GM19455 (cell line): ENCODE measurements around the gene PUM2.

Source experiments
- ATAC-seq: cut with Tn5 transposase; IDR thresholded peaks from one replicate; pipeline ENCODE4 v1.9.1; 2021; ENCODE audit not compliant: unreplicated experiment

Gene PUM2

DNA sequence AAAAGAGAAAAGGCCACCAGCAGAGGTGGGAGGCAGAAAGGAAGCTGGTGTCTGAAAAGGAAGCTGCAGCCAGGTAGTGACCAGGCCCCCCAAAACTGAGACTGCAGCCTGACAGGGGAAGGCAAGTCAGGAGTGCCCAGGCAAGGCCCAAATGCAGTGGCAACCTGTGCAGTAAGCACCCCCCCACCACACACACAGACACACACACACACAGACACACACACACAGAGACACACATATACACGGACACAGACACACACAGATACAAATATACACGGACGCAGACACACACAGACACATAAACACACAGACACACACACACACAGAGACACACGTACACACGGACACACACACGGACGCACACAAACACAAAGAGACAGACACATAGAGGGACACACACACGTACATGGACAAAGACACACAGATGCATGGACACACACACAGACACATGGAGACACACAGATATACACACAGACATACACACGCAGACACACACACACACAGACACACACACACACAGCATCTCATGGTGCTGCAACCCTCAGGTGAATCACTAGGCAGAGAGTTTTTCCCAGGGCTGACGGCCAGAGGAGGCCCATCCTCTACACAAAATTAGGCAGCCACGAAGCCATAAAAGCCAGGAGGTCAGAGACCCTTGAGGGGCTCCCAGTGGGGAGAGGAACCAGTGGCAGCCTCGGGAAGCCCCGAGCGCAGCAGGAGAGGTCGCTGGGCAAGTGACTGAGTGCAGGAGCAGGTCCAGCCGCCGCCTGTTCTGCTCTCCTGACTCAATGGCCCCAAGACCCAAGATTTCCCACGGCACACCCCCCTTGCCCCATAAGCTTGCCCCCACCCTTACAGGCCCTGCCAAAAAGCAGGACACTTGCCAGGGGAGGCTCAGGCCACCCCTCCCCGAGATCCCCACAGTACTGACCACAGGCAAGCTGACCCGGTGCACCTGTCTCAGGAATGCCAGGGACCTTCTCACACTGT lies 132.0 kb downstream of the PUM2 start:
- no peak for ATAC-seq

DNA sequence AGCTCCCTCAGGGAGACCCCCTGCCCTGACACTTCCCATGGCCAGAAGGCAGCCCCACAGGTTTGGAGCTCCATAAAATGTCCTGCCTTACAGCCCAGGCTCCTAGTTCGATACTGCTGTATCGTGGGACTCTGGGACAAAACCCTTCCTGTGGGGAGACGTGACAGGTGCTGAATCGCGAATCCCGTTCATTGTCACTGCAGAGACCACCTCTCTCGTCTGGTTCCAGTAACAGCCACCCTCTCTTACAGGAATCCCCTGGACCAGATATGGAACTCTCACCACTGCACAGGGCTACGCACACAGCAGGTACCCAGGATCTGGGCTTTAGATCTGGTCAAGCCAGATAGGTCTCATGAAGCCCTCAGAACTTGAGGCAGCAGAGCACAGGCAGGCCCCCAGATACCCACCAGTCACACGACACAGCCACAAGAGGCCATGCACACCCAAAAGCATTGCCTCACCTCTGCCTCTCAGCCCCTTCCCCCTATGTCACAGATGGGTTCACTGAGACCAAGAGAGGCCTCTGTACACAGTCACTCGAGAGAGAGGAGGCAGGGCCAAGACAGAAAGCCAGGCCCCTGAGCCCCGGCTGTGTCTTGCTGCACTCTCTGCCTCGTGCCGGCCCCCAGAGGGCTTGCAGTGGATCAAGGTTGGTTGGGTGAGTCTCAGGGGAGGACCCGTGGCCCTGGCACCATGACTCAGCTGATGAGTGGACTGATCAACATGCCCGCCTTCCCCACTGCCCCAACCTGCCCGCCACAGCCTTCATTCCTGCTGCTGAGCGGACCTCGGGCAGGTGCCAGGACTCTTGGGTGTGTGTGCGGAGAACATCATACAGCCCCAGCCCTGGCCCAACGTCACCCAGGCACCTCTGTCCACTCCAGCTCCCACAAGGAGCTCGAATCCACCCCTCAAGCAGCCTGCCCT lies 133.3 kb downstream of the PUM2 start:
- no peak for ATAC-seq

DNA sequence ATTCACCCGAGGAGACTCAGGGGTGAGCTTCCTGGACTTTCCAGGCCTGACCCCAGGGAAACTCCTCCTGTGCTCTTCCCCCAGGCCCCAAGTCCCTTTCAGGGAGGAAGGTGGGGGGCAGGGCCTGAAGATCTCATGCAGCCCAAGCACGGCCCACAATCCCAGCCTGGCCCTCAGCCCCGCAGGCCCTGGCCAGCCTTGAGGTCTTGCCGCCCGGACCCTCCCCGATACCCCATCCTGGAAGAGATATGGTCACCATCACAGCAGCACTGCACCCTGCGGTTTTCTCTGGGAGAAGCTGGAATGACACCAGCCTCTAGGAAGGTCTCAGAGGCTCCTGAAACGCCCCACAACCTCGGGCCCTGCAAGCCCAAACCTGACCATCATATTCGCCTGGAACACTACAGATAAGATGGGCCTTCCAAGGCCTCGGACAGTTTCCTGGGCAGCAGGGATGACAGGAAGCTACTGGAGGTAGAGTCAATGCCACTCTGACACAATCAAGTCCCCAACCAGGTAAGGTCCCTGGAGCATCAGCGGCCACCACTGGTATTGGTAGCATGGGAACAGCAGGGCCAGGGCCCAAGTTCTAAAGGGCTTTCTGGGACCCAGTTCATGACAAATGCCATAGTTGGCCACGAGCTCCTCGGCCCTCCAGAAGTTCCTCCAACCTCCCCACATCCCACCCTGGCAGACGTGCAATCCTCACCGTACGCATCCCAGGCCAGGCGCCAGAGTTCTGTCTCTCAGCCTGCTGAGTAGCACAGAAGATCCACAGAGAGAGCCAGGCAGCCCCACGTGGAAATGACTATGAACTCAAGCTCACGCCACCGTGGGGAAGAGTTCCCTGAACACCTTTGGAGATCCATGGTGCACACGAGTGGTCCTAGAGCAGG lies 134.3 kb downstream of the PUM2 start:
- no peak for ATAC-seq

DNA sequence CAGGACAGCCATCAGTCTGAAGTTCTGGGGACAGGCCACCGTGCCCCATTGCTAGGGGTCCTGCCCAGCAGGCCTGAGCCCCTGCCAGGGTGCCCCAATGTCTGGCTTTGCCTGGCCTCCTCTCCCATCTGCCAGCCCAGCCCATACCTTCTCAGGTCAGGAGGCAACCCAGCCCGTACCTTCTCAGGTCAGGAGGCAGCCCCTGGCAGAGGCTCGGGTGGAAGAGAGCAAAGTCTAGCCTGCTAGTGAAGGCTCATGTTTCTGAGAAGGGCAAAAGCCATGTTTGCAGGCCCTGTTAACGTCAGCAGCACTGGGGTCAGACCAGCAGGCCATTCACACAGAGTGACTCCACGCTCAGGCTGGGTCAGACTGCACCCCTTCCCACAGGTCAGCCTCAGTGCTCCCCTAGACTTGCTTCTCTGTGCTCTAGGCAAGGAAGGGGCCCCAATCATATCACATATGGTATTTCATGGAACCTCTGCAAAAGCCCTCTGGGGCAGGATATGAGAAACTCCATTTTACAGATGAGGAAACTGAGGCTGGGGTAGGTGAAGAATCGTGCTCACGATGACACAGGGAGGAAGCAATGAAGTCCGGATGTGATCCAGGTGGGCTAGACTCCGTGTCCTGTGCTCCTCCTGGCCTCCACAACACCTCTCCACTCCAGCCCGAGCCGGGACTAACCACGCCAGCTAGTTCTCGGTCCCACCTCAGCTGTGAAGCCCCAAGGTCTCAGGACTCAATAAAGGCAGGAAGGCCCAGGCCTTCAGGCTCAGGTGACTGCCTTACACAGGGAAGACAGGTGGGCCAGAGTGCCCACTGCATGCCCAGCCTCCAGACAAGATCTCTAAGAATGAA lies 135.2 kb downstream of the PUM2 start:
- ATAC-seq: no peak

DNA sequence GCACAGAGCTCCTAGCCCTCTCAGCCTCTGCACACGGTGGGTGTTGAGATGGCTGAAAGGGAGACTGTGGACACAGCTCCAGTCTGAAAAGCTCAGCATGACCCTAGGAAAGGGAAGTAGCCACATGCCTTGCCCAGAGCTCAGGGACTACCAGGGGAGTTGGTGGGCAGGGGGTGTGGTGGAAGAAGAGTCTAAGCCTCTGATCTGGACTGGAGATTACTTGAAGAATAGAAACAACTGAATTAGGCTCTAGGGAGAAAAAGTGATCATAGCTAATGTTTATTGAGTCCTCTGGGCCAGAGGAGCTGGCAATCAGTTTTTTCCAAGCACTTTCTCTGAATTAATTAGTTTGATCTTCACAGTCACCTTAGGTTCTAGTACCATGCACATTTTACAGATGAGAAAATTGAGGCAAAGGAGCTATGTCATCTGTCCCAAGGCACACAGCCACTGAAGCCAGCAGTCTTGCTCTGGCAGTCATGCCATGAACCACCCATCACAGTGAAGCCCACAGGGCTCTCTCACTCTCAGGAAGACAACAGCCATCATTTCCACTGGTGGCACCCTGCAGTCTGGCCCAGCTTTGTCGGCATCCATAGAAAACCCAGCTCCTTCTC lies 136.0 kb downstream of the PUM2 start:
- ATAC-seq: no peak

DNA sequence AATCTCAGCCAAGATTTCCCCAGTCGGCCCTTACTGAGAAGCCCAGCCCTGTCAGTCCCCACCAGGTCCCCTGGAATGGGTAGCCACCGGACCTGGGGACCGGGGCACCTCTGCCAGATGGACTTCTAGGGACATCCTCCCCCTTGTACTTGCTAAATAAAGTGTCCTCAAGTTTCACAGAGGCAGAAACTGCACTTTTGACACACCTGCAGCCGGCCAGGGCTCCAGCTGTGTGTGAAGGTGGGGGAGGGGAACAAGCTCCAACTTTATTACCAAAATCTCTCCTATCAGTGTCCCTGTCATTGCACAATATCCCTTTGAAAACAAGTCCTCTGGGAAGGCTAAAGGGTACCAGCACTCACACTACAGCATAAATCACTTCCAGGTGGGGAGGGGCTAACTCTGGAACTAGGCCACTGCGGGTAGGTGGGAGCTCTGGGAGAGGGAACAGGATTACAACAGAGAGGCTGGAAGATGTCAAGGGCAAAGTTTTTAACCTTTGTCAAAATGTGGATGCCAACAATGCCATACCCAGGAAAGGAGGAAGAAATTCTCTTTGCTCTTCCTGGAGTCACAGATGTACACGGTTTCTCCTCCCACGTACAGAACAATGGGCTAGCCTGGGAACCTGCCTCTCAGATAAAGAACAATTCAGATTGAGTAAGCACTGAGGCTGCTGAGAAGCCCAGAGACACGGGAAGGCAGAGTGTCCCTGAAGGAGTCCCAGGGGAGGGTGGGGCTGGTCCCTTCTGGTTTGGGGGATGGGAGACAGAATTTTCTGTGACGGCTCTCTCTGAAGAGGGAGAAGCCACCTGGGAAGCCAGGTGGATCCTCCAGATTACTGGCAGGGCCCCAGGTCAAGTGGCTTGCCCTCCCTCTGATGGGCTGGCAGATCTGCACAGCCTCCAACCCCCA lies 136.7 kb downstream of the PUM2 start:
- ATAC-seq: no peak

DNA sequence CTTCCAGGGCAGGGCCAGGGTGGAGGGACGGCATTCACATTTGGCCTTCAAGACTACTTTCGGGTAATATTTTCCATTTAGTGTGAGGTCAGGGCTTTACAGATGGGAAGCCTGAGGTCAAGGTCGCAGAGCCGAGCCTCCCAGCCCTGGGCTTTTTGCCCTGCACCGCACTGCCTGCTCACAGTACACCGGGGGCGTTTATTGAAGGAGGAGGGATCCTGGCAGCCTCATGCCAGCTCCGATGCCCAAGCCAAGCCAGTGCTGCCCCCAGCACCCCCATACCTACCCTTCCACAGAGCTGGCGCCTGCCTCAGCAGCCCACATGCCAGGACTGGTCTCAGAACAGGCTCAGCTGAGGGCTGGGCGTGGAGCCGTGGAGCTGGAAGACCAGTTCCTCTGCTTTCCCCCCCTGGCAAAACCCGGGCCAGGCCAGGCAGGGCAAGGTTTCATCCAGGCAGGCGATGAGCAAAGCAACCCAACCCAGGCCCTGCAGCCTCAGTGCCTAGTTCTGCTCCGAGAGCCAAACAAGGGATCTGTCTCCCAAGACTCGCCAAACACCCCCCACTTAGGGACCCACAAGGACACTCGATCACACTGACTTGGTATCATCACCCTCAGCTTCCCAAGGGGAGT lies 137.7 kb downstream of the PUM2 start:
- no peak for ATAC-seq

DNA sequence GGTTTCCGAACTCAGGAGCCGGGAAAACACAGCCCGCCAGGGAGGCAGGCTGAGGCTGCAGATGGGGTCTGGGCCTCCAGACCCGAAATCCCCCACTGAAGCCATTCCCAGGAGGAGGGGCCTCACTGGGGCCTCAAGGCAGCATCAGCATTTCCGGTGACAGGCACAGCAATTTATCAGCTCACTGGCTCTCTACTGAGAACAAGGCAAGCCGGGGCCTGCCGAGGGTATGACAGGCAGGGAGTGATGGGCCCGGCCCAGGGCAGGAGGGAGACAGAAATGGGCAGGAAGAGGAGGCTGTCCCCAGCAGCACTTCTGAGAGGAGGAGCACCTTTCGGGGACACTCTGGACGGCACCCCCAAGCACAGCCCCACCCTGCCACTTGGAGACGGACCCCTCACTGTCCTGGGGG lies 138.2 kb downstream of the PUM2 start:
- ATAC-seq: no peak

DNA sequence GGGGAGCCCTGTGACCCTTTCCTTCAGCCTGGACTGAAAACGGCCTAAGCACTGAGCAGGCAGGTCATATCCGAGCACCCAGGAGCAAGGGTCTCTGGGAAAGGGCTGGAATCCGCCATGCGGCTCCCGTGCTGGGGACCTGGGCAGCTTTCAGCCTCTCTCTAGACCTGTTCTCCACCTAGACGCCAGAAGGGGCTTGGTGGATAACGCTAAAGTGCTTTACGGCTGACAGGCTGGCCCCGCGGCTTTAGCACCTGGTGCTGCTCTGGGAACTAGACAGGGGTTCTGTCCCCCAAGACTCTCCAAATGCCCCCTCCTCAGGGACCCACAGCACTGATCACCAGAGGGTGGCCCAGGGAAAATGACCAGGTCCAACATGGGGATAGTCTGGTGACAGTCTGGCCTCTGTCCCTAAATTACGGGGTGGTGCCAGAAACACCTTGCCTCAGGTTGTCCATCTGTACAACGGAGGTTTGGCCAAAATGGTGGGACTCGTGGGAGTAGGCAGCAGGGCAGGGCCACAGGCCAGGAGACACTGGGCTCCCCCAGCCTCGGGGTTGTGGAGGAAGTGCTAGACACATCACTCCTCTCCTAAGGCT lies 138.7 kb downstream of the PUM2 start:
- ATAC-seq: no peak

DNA sequence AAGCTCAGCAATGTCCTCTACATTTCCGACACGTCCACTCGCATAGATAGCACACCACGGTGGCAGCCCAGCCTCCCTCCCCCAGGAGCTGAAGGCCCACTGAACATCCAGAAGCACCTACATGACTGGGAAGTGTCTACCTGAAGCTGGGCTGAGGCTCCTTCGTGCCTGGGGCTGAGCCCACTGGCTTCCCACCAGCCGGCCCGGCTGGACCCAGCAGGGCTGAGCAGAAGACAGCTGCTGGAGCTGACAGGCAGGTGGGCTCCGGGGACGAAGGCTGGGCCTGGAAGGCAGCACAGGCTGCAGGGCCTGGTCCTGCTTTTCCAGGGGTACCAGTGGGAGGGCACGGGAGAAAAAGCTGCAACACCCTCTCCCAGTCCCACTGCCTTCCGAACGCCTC lies 139.2 kb downstream of the PUM2 start:
- ATAC-seq: no peak

DNA sequence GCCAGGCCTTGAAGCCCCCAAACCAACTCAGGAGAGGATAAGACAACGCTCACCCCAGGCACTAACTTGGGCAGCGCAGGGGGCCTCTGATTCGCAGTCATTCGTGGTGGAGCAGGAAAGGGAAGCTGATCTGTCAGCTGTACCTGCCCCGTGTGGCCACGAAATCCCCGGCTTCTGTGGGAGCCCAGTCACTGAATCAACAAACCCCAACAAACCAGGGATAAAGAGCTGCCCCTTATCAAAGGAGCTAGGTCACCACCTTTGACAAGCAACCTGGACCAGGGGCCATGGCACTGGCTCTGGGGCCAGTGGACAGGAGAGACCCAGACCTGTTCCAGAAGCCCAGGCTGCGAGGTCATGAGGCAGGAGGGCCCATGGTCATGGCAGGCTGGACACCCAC lies 140.2 kb downstream of the PUM2 start:
- ATAC-seq: no peak

DNA sequence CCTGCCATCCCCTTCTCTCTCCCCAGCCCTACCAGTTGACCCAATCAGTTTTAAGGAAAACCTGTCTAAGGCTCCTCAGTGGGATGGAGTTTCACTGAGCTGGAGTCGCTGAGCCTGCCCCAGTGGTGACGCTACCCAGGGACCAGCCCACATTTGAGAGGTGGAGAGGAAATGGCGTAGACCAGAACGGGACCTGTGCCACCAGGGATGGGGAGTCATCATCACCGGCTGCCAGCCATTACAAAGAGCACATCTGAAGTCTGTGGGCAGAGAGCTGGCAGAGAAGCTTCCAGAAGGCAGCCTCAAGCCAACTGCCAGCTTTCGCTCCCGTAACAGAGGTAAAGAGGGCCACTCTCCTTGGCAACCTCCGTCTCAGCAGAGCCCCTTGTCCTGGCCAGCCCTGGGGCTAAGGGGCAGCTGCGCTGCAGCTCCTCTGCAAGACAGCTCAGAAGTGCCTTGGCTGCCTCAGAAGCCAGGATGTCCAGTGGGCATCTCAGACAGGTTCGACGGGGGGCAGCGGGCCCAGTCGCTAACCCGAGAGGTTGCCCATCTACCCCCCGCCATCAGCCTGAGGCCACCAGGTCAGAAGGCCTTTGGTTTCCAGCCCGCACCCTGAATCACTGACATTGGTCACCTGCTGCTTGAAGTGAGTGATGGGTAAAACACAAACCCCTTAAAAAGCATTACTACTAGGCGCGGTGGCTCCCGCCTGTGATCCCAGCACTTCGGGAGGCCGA lies 141.1 kb downstream of the PUM2 start:
- no peak for ATAC-seq

DNA sequence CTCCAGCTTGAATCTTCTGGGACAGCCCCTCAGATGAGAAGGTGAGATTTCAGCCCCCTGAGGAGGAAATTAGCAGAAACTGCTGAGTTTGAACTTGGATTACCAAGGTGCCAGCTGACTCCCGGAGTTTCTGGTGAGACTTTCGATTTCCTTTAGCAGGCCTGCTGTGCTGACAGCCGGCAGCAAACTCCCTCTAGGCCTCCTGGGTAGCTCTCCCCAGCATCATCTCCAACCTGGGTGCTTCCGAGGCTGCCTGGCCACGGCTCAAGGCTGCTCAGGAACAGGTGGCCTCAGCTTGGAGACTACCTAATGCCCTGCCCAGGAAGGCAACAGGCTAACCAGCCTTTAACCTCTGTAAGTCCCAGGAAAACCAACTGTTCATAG lies 142.2 kb downstream of the PUM2 start:
- no peak for ATAC-seq

DNA sequence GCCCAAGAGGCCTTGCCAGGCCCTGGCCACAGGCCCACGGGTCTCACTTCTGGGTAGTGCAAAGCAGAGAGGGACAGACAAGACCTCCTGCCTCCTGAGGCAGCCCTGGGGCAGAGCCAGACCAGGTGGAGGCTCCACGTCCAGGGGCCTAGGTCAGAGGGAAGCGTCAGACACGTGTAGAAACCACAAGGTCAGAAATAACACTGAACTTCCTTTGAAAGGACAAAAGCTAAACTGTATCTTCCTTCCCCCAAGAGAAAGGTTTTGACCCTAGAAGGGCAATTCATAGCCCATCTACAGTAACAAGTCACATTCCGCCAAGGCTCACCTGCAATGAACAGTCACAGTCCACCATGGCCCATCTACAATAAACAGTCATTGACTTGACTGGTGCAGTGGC lies 143.6 kb downstream of the PUM2 start:
- peak; percentile 54 for ATAC-seq

DNA sequence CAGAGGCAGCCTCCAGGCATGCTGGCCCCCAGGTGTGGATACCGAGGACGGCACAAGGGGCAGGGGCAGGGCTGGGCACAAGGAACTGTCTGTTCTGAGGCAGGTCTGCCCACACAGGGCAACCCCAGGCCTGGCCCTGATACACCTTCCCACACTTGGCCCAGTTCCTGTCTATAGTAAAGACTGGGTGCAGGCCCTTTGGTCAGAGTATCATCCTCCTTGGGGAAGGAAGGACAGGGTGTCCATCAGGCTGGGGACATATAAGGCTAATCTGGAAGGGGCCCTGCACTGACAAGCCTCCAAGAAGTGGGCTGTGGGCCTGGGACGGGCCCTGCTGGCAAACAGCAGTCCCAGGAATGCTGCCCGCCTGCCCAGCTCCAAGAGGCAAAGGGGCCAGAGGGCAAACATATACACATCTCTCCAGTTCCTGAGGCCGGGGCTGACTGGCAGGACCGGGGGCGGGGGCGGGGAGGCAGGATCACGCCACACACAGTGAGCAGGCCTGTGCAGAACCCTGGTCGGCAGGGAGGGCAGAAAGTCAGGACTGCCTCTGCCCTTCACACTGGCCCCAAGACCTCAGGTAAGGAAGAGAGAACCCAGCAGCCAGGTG lies 144.6 kb downstream of the PUM2 start:
- ATAC-seq: no peak

DNA sequence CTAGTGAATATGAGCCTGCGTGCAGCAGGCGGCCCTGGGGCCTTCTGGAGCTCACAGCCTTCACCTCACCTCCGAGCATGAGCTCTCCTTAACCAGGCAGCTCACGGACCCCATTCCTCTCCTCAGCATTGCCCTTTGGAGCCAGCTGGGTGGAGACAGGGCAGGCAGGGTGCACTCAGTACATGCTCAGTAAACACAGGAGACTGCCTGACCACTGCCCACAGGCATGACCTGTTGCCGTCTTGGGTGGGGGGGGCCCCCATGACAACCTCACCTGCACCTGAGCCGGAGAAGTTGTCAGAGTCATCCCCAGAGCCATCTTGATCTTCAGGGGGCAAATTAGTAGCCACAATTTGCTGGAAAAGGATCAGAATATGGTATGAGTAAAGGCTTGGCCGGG lies 145.6 kb downstream of the PUM2 start:
- no peak for ATAC-seq
